Vagina (tissue), 2 donors: ENCODE results near the gene BUD31.
"Not testable (repeated sequence)": the region's sequence is repeated elsewhere in the genome, so short reads cannot be mapped to it uniquely, and the experiment has no call there.

ENCODE experiments used
- POLR2A ChIP-seq, 2 donors: fragments of 450-650 bp; IDR thresholded peaks; one replicate each; pipeline ENCODE4 v1.6.1; 2017; ENCODE audit warnings: antibody characterized with exemption in 2 of 2, mild to moderate bottlenecking in 2 of 2, moderate library complexity in 2 of 2
- TF ChIP-seq, protein P1 (sequence below), 3 experiments: fragments of 450-650 bp in 2 of 3; fragments of 200-600 bp in 1 of 3; sonication (generic) in 1 of 3; IDR thresholded peaks; one replicate each; pipeline ENCODE4 v1.5.1; 2017 to 2019; ENCODE audit warnings: antibody characterized with exemption in 3 of 3, mild to moderate bottlenecking in 2 of 3, moderate library complexity in 2 of 3

DNA sequence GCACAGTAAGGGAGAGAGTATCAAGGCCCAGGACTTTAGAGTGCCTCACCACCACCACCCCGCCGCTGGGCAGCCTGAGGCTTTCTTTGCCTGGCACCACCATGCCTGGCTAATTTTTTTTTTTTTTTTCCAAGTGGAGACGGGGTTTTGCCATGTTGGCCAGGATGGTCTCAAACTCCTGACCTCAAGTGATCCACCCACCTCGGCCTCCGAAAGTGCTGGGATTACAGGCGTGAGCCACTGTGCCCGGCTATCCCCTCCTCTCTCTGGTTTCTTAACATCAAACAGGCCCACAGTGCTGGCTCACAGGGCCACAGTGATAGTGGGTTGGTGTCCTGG is 29.1 kb upstream of the BUD31 start:
- TF ChIP-seq, protein P1, sequence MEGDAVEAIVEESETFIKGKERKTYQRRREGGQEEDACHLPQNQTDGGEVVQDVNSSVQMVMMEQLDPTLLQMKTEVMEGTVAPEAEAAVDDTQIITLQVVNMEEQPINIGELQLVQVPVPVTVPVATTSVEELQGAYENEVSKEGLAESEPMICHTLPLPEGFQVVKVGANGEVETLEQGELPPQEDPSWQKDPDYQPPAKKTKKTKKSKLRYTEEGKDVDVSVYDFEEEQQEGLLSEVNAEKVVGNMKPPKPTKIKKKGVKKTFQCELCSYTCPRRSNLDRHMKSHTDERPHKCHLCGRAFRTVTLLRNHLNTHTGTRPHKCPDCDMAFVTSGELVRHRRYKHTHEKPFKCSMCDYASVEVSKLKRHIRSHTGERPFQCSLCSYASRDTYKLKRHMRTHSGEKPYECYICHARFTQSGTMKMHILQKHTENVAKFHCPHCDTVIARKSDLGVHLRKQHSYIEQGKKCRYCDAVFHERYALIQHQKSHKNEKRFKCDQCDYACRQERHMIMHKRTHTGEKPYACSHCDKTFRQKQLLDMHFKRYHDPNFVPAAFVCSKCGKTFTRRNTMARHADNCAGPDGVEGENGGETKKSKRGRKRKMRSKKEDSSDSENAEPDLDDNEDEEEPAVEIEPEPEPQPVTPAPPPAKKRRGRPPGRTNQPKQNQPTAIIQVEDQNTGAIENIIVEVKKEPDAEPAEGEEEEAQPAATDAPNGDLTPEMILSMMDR (IDR thresholded peaks at IDR 0.05) = not testable (repeated sequence)
- TF ChIP-seq POLR2A (IDR thresholded peaks at IDR 0.05) = not testable (repeated sequence)
